OCI-LY3 (cell line): ENCODE data around the gene CCNQ.

Source experiments
- EZH2phosphoT487 ChIP-seq: fragments of 200-600 bp; shearing (Covaris generic); IDR thresholded peaks from 2 replicates; pipeline ENCODE4 v1.6.1; 2018; ENCODE audit warnings: antibody characterized with exemption, mixed run types, low read depth
- TF ChIP-seq, protein P1 (sequence below): fragments of 200-600, 300-600 bp; sonication (generic); IDR thresholded peaks from 2 replicates; pipeline ENCODE4 v1.5.1; 2014; ENCODE audit warnings: antibody characterized with exemption, low read length, low read depth

- TF ChIP-seq, protein P1, sequence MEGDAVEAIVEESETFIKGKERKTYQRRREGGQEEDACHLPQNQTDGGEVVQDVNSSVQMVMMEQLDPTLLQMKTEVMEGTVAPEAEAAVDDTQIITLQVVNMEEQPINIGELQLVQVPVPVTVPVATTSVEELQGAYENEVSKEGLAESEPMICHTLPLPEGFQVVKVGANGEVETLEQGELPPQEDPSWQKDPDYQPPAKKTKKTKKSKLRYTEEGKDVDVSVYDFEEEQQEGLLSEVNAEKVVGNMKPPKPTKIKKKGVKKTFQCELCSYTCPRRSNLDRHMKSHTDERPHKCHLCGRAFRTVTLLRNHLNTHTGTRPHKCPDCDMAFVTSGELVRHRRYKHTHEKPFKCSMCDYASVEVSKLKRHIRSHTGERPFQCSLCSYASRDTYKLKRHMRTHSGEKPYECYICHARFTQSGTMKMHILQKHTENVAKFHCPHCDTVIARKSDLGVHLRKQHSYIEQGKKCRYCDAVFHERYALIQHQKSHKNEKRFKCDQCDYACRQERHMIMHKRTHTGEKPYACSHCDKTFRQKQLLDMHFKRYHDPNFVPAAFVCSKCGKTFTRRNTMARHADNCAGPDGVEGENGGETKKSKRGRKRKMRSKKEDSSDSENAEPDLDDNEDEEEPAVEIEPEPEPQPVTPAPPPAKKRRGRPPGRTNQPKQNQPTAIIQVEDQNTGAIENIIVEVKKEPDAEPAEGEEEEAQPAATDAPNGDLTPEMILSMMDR = no peak
- no peak for TF ChIP-seq EZH2phosphoT487
Measured at GRCh38 chrX:153556767-153557166, 42.2 kb downstream of the CCNQ start.
